Kidney (tissue), 14 donors: ENCODE results near the gene ENPP1. TPM values are rescaled to one million over a fixed set of nuclear protein-coding genes. Genes with fewer than 3 reads are reported as not detected.

Experiments used
- DNase-seq, 5 donors: peaks; one replicate each; pipeline ENCODE4 v3.0.0-alpha.2; 2013 to 2020
- FAIRE-seq: peaks from 2 replicates; lab custom pipeline; 2012; peaks lifted over from hg19 to GRCh38; lab: Jason Lieb, UNC
- H3K27ac ChIP-seq, 2 donors: one replicate each; pipeline ENCODE4 v1.7.0; 2013; ENCODE audit warnings: low read depth in 2 of 2, low read length in 2 of 2, inconsistent platforms in 1 of 2
- H3K27me3 ChIP-seq: one replicate; pipeline ENCODE4 v1.7.1; 2013; ENCODE audit warnings: low read length, inconsistent platforms; ENCODE audit not compliant: control insufficient read depth, insufficient read depth
- H3K36me3 ChIP-seq, 3 donors: one replicate each; pipeline versions ENCODE4 v1.7.0 to v1.7.1; 2013; ENCODE audit warnings: low read length in 3 of 3, control low read depth in 1 of 3, inconsistent platforms in 1 of 3; ENCODE audit not compliant: insufficient read depth in 3 of 3, control insufficient read depth in 2 of 3
- H3K4me1 ChIP-seq, 3 donors: one replicate each; pipeline versions ENCODE4 v1.7.0 to v1.7.1; 2013; ENCODE audit warnings: low read length in 3 of 3, inconsistent platforms in 1 of 3, low read depth in 1 of 3; ENCODE audit not compliant: control insufficient read depth in 2 of 3, insufficient read depth in 2 of 3
- H3K4me3 ChIP-seq, 3 donors: one replicate each; pipeline versions ENCODE4 v1.7.0 to v1.8.1; 2013; ENCODE audit warnings: low read length in 3 of 3, control low read depth in 1 of 3, inconsistent platforms in 1 of 3
- H3K9ac ChIP-seq, 3 donors: one replicate each; pipeline versions ENCODE4 v1.7.0 to v1.7.1; 2013; ENCODE audit warnings: low read length in 3 of 3, control low read depth in 1 of 3, inconsistent platforms in 1 of 3
- H3K9me3 ChIP-seq, 3 donors: one replicate each; pipeline versions ENCODE4 v1.7.0 to v1.7.1; 2013; ENCODE audit warnings: low read length in 3 of 3, control low read depth in 1 of 3, inconsistent platforms in 1 of 3; ENCODE audit not compliant: control insufficient read depth in 2 of 3, insufficient read depth in 1 of 3
- intact Hi-C: fragments of 100-400 bp; cut with DNase I; formaldehyde crosslinking; loops from one replicate; pipeline ENCODE4 v1.11.1; 2022
- polyA plus RNA-seq: library from polyadenylated mRNA; stranded (reverse); fragments of 350-450 nt; fragmentation: Illumina TruSeq; extraction: RNeasy Lipid Tissue Mini Kit (QIAGEN cat#74804); gene quantifications from one replicate; pipeline ENCODE4 v1.2.3, GENCODE V29; 2014; ENCODE audit warnings: low read depth, low replicate concordance; ENCODE audit not compliant: insufficient read depth
- total RNA-seq: library from RNA; stranded (reverse); fragmentation: NEBNext Ultra II Directional; extraction: Animal tissue kit (Norgen Biotek cat#: 25700); gene quantifications from one replicate; pipeline ENCODE4 v1.2.1, GENCODE V29; 2021
- TF ChIP-seq, protein P1 (sequence below): IDR thresholded peaks from 3 replicates; pipeline ENCODE4 v1.5.1; 2012; ENCODE audit warnings: mild to moderate bottlenecking, moderate library complexity, borderline replicate concordance; ENCODE audit not compliant: insufficient read depth; ENCODE audit errors: extremely low read depth
- donor health status: control.
- donor health status: control.
- donor health status: control.
- donor health status: control.
- donor health status: control.
- donor health status: DM: yes; HTN: yes; CAD: no.
- donor health status: Normal renal cell carcinoma (clear cell type).

The ENPP1 gene
- total and polyA plus RNA-seq, 2 donors from 2014 or later, result 3.7 to 6.5 TPM

DNA sequence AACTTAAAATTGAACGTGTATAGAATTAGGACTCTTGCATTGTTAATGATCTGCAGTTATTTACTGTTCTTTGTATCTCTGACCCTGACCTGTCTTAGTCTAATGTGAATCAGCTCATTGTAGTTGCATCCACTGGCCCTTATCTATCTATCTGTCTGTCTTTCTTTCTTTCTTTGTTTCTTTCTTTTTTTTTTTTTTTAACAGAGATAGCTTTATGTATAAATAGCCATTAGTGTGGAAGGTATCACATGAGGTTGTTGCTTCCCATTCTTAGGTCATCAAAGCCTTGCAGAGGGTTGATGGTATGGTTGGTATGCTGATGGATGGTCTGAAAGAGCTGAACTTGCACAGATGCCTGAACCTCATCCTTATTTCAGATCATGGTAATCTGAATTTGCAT, 59.9 kb downstream of the ENPP1 start:
- FAIRE-seq, result no peak
- no peaks in the 10 kb centered on the region for H3K4me1 ChIP-seq
- peaks cover 0 to 4% (median 0%) of the 10 kb centered on the region in 3 donors for H3K36me3 ChIP-seq
- no peaks in the 10 kb centered on the region for H3K9me3 ChIP-seq
- no peak for DNase-seq
- intact Hi-C loops, result no loop called here
- H3K4me3 ChIP-seq, result no peak overlapping the region
- H3K9ac ChIP-seq, result no peak overlapping the region
- TF ChIP-seq, protein P1, sequence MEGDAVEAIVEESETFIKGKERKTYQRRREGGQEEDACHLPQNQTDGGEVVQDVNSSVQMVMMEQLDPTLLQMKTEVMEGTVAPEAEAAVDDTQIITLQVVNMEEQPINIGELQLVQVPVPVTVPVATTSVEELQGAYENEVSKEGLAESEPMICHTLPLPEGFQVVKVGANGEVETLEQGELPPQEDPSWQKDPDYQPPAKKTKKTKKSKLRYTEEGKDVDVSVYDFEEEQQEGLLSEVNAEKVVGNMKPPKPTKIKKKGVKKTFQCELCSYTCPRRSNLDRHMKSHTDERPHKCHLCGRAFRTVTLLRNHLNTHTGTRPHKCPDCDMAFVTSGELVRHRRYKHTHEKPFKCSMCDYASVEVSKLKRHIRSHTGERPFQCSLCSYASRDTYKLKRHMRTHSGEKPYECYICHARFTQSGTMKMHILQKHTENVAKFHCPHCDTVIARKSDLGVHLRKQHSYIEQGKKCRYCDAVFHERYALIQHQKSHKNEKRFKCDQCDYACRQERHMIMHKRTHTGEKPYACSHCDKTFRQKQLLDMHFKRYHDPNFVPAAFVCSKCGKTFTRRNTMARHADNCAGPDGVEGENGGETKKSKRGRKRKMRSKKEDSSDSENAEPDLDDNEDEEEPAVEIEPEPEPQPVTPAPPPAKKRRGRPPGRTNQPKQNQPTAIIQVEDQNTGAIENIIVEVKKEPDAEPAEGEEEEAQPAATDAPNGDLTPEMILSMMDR, result no peak
- no peak overlapping the region for H3K27ac ChIP-seq
- no peaks in the 10 kb centered on the region for H3K27me3 ChIP-seq

GRCh38 chr6:131868836-131869235, 61.0 kb downstream of the ENPP1 start:
- intact Hi-C loops, result no loop called here
- Histone ChIP-seq H3K4me1 (no peaks in the 10 kb centered on the region), H3K9me3 (no peaks in the 10 kb centered on the region), H3K4me3 (no peak overlapping the region), H3K9ac (no peak overlapping the region), H3K36me3 (peaks cover 0 to 4% (median 0%) of the 10 kb centered on the region in 3 donors), H3K27ac (no peak overlapping the region), H3K27me3 (no peaks in the 10 kb centered on the region)
- DNase-seq (no peak), FAIRE-seq (no peak)
- TF ChIP-seq, protein P1, result no peak

- H3K27ac ChIP-seq, result no peak overlapping the region
- TF ChIP-seq, protein P1, result no peak
- no peak for FAIRE-seq
Observed at GRCh38 chr6:131875647-131876046, 67.8 kb downstream of the ENPP1 start.

DNA sequence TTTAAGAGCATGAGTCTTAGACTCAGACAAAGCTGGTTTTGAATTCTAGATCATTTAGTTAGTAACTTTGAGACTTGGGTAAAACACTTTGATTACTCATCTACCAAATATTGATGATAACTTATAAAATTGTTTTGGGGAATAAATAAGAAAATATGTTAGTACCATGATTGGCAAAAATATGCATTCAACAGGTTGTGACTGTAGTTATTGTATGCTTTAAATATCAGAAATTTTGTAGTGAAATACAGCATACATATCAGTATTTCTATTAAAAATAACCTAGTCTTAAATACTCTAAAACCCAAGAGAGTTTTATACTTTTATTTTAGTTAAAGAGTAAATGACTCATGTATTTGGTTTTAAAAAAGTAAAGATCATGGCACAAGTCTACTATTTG, 68.7 kb downstream of the ENPP1 start:
- Histone ChIP-seq H3K9me3 (no peaks in the 10 kb centered on the region), H3K36me3 (peaks cover 0 to 6% (median 0%) of the 10 kb centered on the region in 3 donors), H3K9ac (no peak overlapping the region), H3K4me3 (no peak overlapping the region), H3K4me1 (no peaks in the 10 kb centered on the region), H3K27ac (no peak overlapping the region), H3K27me3 (no peaks in the 10 kb centered on the region)
- FAIRE-seq, result no peak
- TF ChIP-seq, protein P1, result no peak
- intact Hi-C loops, result no loop called here
- DNase-seq, result no peak

More at GRCh38 chr6:131875647-131876046, 67.8 kb downstream of the ENPP1 start:
- DNase-seq, result no peak
- Histone ChIP-seq H3K36me3 (peaks cover 0 to 6% (median 0%) of the 10 kb centered on the region in 3 donors), H3K4me1 (no peaks in the 10 kb centered on the region), H3K27me3 (no peaks in the 10 kb centered on the region), H3K9me3 (no peaks in the 10 kb centered on the region), H3K9ac (no peak overlapping the region), H3K4me3 (no peak overlapping the region)
- intact Hi-C loops, result no loop called here
